HG02884 (cell line): ENCODE data around the gene OPCML.
A peak's percentile ranks its signal among the peaks of the same experiment; 100 is the strongest.

Experiments
- ATAC-seq: cut with Tn5 transposase; IDR thresholded peaks from one replicate; pipeline ENCODE4 v1.9.1; 2021; ENCODE audit warnings: mild to moderate bottlenecking, moderate library complexity; ENCODE audit not compliant: unreplicated experiment

The OPCML gene

DNA sequence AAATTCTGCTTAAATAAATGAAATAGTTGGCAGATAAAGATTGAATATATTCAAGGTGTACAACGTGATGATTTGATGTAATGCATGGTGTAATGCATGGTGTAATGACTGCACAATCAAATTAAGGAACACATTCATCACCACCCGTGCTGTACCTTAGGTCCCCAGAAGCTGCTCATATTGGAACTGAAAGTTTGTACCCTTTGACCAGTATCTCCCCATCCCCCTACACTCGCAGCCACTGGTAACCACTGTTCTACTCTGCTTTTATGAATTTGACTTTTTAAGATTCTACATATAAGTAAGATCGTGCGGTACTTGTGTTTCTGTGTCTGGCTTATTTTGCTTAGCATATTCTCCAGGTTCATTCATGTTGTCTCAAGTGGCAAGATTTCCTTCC is 445.8 kb downstream of the OPCML start:
- no peak for ATAC-seq

DNA sequence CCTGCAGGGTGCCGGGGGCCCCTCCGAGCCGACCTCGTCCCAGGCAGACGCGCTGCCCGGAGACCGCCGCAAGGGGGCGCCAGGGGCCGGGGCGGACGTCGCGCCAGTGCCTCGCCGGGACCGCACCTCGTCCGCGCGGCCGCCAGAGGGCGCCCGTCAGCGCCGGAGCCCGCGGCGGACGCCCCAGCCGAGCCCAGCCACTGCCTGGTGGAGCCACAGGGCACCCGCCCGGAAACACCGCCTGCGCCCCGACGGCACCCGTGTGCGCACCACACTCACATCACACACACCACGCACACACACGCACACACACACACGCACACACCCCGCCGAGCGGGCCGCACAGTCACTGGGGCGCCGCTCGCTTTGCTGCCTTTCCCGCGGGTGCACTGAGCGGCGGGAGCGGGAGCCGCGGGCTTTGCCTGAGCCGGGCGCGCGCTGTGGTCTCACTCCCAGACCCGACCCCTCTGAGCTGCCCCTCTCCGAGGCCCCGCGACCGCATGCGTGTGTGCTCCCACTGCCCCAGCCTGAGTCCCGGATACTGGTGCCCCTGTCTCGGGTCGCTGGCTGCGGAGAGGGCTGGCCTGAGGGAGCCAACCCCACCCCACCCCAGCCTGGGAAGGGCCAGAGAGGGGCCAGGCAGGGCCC is 449.3 kb downstream of the OPCML start:
- peak; percentile 85 for ATAC-seq

DNA sequence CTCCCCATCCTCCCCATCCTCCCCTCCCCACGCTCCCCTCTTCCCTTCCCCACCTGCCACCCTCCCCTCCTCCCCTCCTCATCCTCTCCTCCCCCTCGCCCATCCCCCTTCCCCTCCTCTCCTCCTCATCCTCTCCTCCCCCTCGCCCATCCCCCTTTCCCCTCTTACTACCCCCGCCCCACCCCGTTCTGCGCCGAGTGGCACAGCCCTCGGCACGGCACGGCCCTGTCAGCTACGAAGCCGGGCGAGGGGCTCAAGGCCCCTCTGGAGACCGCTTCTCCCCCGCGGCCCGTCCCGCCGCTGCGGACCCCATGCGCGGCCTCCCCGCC is 449.9 kb downstream of the OPCML start:
- ATAC-seq, result no peak

DNA sequence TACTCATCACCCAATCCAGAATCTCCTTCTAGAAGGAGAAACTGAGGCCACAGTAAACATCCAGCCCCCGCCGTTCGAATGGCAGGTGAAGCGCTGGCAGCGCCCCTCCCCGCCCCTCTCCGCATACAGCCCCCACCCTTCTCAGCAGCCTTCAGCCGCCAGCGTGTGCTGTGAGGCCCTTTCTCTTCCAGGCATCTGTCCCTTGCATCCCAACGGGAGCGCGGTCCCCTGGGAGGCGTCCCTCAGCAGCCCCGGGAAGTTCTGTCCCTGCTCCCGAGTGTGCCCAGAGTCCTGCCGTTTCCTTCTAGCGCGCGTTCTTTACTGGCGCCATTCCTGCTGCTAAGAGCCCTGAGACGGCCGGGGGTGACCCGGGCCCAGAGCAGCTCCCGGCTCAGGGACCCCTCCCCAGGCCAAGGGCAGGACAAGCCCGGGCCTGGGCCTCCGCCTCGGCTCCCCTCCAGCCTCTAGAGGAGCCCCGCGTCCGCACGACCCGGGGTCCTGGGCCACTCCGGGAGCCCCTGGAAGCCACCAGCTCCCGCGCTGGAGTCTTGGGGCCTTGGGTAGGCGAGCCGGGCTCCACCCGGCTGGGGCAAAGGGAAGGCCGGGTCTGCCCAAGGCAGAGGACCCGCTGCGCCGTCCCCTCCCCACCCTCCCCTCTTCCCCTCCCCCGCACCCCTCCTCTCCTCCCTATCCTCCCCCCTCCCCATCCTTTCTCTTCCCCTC is 450.4 kb downstream of the OPCML start:
- no peak for ATAC-seq

DNA sequence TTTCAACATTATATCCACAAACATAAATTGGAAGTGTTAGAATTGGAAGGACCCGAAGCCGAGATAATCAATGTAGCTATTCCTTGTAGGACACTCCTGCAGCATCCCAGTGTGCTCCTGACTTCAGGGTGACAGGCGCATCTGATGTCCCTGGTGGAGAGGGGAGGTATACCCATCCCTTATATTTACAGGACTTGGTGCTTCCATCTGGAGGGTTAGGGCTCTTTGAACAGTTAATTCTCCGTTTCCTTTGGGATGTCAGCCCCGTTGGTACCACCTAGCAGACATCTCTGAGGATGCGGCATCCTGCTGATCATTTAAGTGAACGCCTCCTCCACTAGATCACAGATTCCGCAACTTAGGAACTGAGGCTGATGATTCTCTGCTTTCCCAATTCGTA is 451.3 kb downstream of the OPCML start:
- no peak for ATAC-seq

DNA sequence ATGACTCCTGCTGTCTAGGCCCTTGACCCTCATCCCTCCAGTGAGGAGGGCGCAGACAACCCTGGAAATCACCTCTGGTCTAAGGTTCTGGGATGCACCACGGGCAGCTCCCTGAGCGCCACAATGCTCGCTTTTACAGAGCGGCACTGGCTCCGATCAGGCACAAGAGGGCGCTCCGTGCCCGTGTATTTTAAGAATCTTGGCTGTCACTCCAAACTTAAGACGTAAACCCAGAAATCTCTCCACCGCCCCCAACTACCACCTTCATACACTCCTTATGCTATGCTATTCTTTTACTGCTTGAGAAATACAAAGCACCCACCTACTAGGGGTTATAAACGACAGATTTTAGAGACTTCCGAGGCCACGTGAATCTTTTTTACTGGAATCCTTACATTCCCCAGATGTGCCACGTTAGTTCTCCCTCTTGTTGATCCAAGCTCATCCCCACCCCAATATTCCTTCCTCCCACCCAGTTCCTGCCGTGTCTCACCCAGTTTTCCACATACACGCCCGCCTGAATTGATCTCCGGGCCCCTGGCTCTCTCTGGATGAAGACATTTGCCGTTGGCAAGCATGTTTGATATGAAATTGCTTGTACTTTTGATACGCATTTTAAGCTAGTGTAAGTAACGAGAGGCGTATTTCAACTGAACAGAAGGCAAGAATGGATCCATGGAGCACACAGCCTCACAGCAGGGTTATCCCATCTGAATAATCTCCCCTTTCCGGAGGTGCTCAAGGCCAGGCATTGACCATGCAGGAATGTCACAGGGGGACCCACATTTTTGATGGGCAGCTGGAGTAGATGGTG is 453.5 kb downstream of the OPCML start:
- ATAC-seq, result peak; percentile 43

DNA sequence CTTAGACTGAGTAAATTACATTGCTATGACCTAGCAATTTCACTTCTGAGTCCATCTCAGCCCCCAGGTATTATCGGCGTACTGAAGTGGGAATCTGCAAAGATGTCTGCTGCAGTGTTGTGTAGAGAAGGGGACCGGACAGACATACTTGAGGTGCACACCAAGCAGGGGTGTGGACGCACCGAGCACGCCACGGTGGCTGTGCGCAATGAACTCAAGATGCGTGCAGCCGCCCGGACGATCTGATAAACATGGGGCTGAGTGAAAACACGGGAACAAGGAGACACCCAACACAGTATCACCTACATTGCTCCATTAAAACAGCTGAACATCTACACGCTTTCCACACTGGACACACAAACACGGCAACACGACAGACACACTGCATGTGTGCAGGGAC is 454.3 kb downstream of the OPCML start:
- no peak for ATAC-seq

DNA sequence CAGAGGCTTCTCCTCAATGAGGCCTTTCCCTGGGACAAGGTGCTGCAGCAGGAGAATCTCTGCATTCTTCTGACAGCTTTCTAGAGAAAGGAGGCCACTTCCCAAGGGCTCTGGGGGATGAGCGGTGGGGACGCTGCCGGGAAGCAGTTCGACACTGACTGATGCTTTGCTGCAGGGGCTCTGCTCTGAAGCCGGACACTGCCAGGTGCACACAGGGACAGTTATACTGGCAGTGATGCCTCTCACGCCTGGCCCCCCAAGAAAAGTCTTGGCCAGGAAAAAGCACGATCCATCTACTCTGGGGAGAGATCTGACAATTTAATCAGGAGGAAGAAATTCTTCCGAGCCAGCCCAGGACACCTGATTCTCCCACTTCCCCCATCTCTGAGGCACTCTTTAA is 456.9 kb downstream of the OPCML start:
- ATAC-seq, result no peak

DNA sequence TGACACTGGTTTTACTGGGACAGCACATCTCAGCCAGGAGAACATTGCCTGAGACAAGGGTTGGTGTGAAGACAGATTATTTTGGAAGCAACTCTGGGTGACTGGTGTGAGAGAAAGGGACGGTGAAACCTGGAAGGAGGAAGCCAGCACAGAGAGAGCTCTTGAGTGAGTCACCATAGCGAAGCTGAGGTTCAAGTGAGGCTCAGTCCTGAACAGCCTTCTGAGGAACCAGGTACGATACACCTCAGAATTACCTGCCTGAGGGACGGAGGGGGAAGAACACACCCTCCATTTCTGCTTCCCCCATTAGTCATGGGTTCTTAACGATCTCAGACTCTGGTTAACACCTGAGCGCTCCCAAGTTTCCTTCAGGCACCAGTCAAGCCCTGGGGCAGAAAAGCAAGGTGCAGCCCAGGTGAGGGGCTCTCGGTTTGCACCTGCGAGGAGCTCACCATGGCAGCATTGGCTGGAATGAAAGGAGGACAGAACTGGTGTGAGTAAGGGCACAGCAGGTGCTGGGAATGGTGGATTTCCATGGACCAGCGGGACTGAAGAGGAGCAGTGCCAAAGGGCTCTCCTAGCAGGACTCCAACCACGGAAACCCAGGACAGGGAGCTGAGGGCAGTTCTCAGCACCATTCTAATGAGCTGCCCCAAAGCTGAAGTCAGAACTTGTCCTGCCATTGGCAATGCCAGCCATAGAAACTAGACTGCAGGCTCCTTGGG is 459.3 kb downstream of the OPCML start:
- no peak for ATAC-seq

DNA sequence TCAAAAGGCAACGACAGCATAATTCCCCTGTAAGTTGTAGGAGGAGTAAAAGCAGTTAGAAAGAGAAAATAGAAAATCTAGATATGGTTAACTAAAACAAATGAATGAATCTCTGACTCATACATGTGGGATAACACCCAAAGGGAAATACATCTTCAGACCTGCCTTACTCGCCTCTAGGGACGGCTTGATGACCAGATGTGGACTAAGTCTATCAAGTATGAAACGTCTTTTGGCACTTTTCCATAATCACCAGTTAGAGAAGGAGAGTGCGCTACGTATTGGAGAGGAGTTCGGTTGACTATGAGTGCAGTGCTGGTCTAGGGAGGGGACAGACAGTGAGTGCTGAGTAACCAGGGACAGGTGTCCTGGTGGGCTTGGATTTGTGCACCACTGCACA is 459.9 kb downstream of the OPCML start:
- no peak for ATAC-seq

DNA sequence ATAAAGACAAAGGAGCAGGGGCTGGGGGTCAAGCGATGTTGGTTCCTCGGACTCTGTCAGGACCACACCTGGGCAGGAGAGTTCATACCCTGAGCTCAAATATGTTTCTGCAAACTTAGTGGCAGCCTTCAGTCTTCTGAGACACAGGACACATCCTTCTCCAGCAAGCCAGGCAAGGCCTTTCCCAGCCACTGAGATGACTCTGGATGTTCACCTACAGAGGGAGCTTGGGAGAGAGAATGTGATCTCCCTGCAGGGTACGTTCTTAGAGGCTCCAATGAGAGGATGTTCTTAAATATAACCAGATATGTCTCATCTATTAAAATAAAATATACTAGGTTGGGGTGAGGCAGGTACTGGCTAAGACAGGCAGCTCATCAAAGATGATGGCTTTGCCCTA is 461.5 kb downstream of the OPCML start:
- no peak for ATAC-seq

DNA sequence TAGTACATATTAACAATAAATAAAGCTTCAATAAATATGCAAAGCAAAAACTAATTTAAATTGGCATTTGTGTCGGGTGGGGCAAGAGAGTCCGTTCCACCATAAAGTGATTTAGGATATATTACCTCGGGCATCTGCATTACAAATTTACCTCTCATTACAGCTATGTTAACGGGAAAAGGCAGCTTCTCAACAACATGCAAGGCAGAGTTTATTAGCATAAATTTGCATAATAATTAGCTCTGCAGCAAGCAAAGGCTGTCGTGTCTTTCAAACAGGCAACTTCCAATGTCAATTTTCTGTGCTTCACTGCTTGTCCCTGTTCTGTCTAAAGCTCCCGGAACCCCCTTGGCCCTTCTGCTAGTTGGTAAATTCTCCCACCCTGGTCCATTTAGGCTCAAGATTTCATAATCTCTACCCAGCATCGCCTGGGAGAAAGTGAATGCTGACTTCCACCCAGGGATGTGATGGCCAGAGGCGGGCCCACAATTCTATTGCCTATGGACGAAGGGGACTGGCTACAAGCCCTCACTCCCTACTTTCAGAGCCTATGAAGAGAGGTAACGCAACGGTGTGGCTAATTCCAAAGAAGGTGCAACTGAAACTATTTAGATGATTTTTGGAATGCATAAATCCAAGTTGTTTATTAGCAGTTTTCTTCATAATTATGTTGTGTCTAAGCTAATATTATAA is 462.1 kb downstream of the OPCML start:
- ATAC-seq, result no peak

DNA sequence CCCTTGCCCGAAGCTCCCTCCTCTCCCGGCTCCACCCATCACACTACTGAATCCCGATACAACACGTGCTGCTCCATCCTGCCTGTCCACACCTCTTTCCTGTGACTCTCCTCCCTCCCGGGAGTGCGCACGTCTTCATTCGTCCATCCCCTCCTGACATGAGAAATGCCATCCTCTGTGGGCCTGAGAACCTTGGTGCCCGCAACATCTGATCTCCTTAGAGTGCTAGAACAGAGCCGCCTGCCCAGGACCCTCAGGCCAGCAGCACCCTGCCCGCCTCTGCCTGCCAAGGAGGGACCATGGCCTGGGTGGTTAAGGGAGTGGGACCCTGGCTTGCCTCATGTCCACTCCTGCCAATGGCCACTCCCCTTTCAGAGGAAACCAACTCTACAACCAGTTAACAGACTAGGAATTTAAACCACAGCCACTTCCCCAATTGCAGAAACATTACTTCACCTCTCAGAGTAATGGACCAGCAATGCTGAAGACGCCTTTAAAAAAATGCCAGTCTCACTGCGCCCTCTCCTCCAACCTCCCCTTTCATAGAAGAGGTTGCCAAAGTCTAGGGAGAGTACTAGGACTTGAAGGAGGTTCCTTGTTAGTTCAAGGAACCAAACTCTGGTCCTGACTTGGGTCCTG is 466.3 kb downstream of the OPCML start:
- ATAC-seq, result no peak

DNA sequence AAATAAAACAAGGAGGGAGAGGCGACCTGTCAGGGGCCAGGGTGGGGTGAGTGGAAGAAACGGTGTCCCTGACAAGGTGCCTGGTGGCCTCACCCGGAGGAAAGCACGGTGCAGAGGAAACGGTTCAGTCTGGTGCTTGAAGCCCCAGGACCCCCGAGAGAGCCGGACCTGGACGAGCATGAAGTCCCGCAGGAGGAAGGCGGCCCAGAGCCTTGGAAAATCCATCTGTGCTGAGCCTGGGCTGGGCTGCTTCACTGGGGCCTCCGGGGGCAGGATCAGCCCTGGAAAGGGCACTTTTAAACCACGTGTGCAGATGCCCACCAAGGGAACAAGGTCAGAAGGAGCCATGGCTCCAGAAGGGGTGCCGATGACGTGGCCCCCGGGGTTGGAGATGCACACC is 467.3 kb downstream of the OPCML start:
- ATAC-seq, result no peak

DNA sequence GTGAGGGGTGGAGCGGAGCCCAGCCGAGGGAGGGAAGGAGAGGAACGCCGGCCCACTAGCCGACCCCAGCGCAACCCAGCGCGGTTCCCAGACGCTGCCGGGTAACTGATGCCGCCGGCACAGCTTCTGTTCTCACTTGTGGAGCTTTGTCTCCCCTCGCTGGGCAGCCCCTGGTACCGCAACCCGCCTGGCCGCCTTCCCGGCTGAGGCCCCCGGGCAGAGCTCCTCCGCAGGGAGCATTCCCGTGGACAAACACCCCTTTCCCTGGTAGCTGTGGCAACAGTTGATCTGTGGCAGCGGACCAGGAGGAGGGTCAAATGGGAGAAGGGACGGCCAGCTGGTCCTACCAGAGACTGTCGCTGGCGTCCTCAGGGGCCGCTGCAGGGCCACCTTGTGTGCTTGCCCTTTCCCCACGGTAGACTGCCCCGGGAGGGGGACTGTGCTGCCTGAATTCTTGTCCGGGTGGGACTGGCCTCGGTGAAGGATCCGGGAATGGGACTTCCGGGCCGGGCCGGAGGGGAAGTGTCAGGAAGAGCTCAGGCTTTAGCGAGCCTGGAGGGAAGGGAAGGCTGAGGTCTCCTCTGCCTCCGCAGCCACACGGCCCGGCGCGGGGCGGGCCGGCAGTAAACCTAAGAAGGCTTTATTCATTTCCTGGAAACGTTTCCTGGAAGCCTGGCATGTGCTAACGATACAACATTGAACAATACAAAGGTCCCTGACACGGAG is 468.0 kb downstream of the OPCML start:
- ATAC-seq, result no peak

DNA sequence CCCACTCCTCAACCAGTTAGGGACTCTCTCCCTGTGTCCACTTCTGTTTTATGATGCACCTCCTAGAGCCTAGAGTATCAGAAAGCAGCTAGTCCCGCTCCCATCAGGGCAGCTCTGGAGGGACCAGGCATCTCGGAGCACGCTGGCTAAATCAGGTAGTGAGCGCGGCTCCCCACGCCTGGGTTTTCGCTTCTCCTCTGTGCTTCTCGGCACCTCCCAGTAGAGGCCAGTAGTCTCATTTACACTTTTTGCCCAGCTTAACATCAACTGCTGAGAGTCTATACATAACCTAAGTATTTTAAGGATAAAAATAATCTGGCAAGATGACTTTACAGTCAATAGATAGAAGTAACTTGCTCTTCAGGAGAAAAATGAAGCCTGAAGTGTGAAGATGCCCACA is 473.8 kb downstream of the OPCML start:
- no peak for ATAC-seq

DNA sequence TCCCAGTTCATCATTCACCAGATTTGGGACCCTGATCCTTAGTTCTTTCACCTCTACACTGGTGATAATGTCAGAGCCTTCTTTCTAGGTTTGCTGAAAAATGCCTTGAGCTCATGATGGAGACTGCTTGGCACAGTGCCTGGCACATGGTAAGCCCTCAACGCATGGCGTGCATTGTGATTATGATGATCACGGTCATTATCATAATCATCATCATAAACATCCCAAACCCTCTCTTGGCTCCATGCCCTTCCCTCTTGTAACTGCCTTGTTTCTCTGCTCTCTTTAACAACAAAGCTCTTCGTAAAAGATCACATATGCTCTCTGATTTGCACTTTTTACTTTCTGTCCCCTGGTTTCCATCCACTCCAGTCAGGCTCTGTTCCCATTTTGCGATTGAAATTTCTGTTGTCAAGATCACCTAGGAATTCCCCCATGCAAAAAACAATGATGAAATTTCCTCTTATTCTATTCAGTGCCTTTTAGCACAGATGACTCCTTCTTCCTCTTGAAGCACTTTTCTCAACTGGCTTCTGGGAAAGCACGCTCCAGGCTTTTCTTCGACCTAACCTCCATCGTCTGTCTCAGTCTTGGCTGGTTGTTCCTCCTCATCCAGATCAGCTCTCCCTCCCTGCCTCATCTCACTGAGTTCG is 479.1 kb downstream of the OPCML start:
- no peak for ATAC-seq

DNA sequence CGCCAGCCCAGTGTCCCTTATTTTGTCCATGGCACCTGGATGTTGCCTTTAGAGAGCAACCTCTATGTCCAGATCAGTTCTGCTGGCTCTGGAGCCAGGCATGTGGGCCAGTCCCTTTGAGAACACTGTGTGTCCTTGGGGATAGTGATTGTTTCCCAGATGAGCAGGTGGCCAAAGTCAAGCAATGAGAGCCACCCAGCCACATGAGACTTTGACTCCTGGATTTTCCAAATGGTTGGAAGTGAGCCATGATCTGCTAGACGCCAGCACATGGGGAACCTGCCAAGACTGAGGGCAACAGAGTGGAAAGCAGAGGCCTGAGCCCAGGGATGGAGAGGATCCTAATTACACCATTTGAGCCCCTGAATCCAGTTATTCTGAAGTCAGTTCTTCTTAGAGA is 479.8 kb downstream of the OPCML start:
- no peak for ATAC-seq
